Esophagus muscularis mucosa (tissue), 4 donors: ENCODE results near the gene CD7. TPM values are rescaled to one million over a fixed set of nuclear protein-coding genes. Genes with fewer than 3 reads are reported as not detected.
A peak's percentile ranks its signal among the peaks of the same experiment; 100 is the strongest.

Experiments
- DNase-seq: peaks from one replicate; pipeline ENCODE4 v3.0.0-alpha.2; 2017; ENCODE audit errors: extremely low spot score
- H3K27ac ChIP-seq, 4 donors: fragments of 200-600 bp; sonication (generic); replicated peaks in 1 of 4; 1 replicate in 3 of 4; 2 replicates in 1 of 4; pipeline ENCODE4 v1.5.1; 2016 to 2019; ENCODE audit warnings: mild to moderate bottlenecking in 1 of 4
- H3K27me3 ChIP-seq, 4 donors: fragments of 200-600 bp; sonication (generic); one replicate each; pipeline versions ENCODE4 v1.5.1 to v1.6.0; 2016 to 2019
- H3K36me3 ChIP-seq, 4 donors: fragments of 200-600 bp; sonication (generic); one replicate each; pipeline ENCODE4 v1.5.1; 2016 to 2019
- H3K4me1 ChIP-seq, 4 donors: fragments of 200-600 bp; sonication (generic); one replicate each; pipeline ENCODE4 v1.5.1; 2016 to 2019
- H3K4me3 ChIP-seq, 4 donors: fragments of 200-600 bp; sonication (generic); 1 replicate in 2 of 4; 2 replicates in 2 of 4; pipeline ENCODE4 v1.5.1; 2016 to 2019; ENCODE audit warnings: mild to moderate bottlenecking in 4 of 4, moderate library complexity in 1 of 4
- H3K9me3 ChIP-seq, 4 donors: fragments of 200-600 bp; sonication (generic); 1 replicate in 3 of 4; 2 replicates in 1 of 4; pipeline ENCODE4 v1.5.1; 2016 to 2019
- CTCF ChIP-seq, 3 experiments: fragments of 200-600 bp in 2 of 3; fragments of 450-650 bp in 1 of 3; sonication (generic) in 2 of 3; IDR thresholded peaks; one replicate each; pipeline ENCODE4 v1.5.1; 2017 to 2019; ENCODE audit warnings: antibody characterized with exemption in 3 of 3, mild to moderate bottlenecking in 2 of 3, moderate library complexity in 1 of 3
- EP300 ChIP-seq: sonication (generic); formaldehyde crosslinking; IDR thresholded peaks from one replicate; pipeline ENCODE4 v1.6.1; 2017; ENCODE audit warnings: antibody characterized with exemption
- POLR2A ChIP-seq: fragments of 450-650 bp; IDR thresholded peaks from one replicate; pipeline ENCODE4 v1.6.1; 2017; ENCODE audit warnings: antibody characterized with exemption, moderate library complexity, mild to moderate bottlenecking, low read depth
- POLR2AphosphoS5 ChIP-seq, 2 donors: sonication (generic); formaldehyde crosslinking; IDR thresholded peaks; one replicate each; pipeline ENCODE4 v1.6.1; 2017; ENCODE audit warnings: antibody characterized with exemption in 2 of 2
- WGBS: methylation state at CpG from one replicate; pipeline ENCODE4 v1.1.5; 2018; 5-methylcytosine and 5-hydroxymethylcytosine counted together
- intact Hi-C: fragments of 100-400 bp; cut with DNase I; formaldehyde crosslinking; loops from one replicate; pipeline ENCODE4 v1.15.1; 2023
- total RNA-seq, 4 donors: library from RNA; depleted of rRNA; stranded (reverse); fragments of >200 nt; gene quantifications; one replicate each; pipeline versions ENCODE4 v1.1.0 to v1.2.1, GENCODE V29; 2016

Gene CD7
- total RNA-seq, 4 donors from 2014 or later: 0.91 to 5.7 (median 2.0) TPM; not detected in 1

GRCh38 chr17:82273327-82274133 is 43.9 kb downstream of the CD7 start, which contains the start of gene CSNK1D:
CSNK1D (minus strand) TSS chr17:82273700; CDS start chr17:82273381, 319 bp downstream.
- intact Hi-C loops: loop anchor here (2.0 kb wide), 1 partner anchor 17 kb away; no protein-coding TSS in a partner anchor
- H3K4me1 ChIP-seq: peaks cover 50 to 62% (median 57%) of the 10 kb centered on the region in 4 donors
- DNase-seq: peak; percentile 98
- H3K36me3 ChIP-seq: peaks cover 8 to 36% (median 27%) of the 10 kb centered on the region in 4 donors
- peak within 1 kb of the TSS; percentile 98 to 100 (median 100) for H3K4me3 ChIP-seq
- H3K27ac ChIP-seq: peak within 1 kb of the TSS; percentile 99 to 100 (median 100)
- TF ChIP-seq CTCF (IDR thresholded peaks at IDR 0.05) (no peak), POLR2A (peak; percentile 86), EP300 (no peak), POLR2AphosphoS5 (IDR thresholded peaks at IDR 0.05) (peak; percentile 78 to 95)
- H3K27me3 ChIP-seq: no peaks in the 10 kb centered on the region
- no peaks in the 10 kb centered on the region for H3K9me3 ChIP-seq
- WGBS: 8% methylated on average over 29 of the region's 80 CpGs

GRCh38 chr17:82272495-82273326 is 44.7 kb downstream of the CD7 start:
- no peak for TF ChIP-seq POLR2A
- no peak for TF ChIP-seq CTCF (IDR thresholded peaks at IDR 0.05)
- TF ChIP-seq POLR2AphosphoS5 (IDR thresholded peaks at IDR 0.05): peak; percentile 4 to 11
- TF ChIP-seq EP300: no peak
- no peak for DNase-seq
- Histone ChIP-seq H3K36me3 (peaks cover 8 to 40% (median 24%) of the 10 kb centered on the region in 4 donors), H3K4me3 (peak overlapping the region; percentile 98 to 100 (median 100)), H3K27ac (peak overlapping the region; percentile 99 to 100 (median 100)), H3K9me3 (no peaks in the 10 kb centered on the region), H3K27me3 (no peaks in the 10 kb centered on the region), H3K4me1 (peaks cover 58 to 70% (median 65%) of the 10 kb centered on the region in 4 donors)
- intact Hi-C loops: no loop called here
- 2% methylated on average over 12 of the region's 57 CpGs for WGBS

- Histone ChIP-seq H3K9me3 (no peaks in the 10 kb centered on the region), H3K4me1 (peaks cover 72 to 82% (median 78%) of the 10 kb centered on the region in 4 donors), H3K4me3 (peak overlapping the region in 2 of 4 donors; percentile 99 to 100), H3K27me3 (no peaks in the 10 kb centered on the region), H3K27ac (peak overlapping the region; percentile 99 to 100 (median 100)), H3K36me3 (peaks cover 8 to 41% (median 22%) of the 10 kb centered on the region in 4 donors)
- intact Hi-C loops: no loop called here
- WGBS: 83% methylated on average over 6 of the region's 6 CpGs
- no peak for TF ChIP-seq CTCF (IDR thresholded peaks at IDR 0.05)
- TF ChIP-seq POLR2AphosphoS5 (IDR thresholded peaks at IDR 0.05): no peak
- TF ChIP-seq POLR2A: no peak
- TF ChIP-seq EP300: no peak
- no peak for DNase-seq
Observed at GRCh38 chr17:82271401-82271800, 46.0 kb downstream of the CD7 start.

- Histone ChIP-seq H3K9me3 (no peaks in the 10 kb centered on the region), H3K27me3 (no peaks in the 10 kb centered on the region), H3K36me3 (peaks cover 13 to 49% (median 29%) of the 10 kb centered on the region in 4 donors), H3K27ac (peak overlapping the region; percentile 87 to 100 (median 100)), H3K4me1 (peaks cover 78 to 90% (median 86%) of the 10 kb centered on the region in 4 donors), H3K4me3 (no peak overlapping the region)
- no peak for DNase-seq
- TF ChIP-seq POLR2A (no peak), EP300 (no peak), POLR2AphosphoS5 (IDR thresholded peaks at IDR 0.05) (no peak), CTCF (IDR thresholded peaks at IDR 0.05) (no peak)
- 75% methylated on average over 12 of the region's 12 CpGs for WGBS
- intact Hi-C loops: no loop called here
Observed at GRCh38 chr17:82270651-82271050, 46.8 kb downstream of the CD7 start.
